Measurements from ENCODE around the gene TRPV2. TPM values are rescaled to one million over a fixed set of nuclear protein-coding genes. Genes with fewer than 3 reads are reported as not detected.

TRPV2 gene
- polyA plus RNA-seq, 1 donor = 5.9 TPM

GRCh38 chr17:16407911-16408588, 7.3 kb upstream of the TRPV2 start:
- DNase-seq = peak; percentile 40 to 67
- Histone ChIP-seq H3K36me3 (ENCODE audit: control insufficient read depth, insufficient read depth, low read length) (no peaks in the 10 kb centered on the region), H3K27ac (ENCODE audit: low read length) (no peak overlapping the region), H3K4me1 (ENCODE audit: control insufficient read depth, insufficient read depth, low read length) (peaks cover 6% of the 10 kb centered on the region), H3K9me3 (ENCODE audit: control insufficient read depth, low read depth, low read length) (no peaks in the 10 kb centered on the region), H3K27me3 (ENCODE audit: control insufficient read depth, insufficient read depth, low read length) (no peaks in the 10 kb centered on the region), H3K4me3 (ENCODE audit: low read length) (no peak overlapping the region)
- WGBS (ENCODE audit: insufficient coverage, low lambda C conversion rate) = no CpG with 5 or more reads among the region's 14 CpGs

DNA sequence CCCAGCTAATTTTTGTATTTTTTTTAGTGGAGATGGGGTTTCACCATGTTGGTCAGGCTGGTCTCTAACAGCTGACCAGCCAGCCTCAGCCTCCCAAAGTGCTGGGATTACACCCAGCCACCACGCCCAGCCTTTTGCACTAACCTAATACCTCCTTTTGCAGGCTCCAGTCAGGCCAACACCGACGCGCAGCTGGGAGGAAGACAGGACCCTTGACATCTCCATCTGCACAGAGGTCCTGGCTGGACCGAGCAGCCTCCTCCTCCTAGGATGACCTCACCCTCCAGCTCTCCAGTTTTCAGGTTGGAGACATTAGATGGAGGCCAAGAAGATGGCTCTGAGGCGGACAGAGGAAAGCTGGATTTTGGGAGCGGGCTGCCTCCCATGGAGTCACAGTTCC, 2.0 kb downstream of the TRPV2 start:
- H3K9me3 ChIP-seq (ENCODE audit: control insufficient read depth, low read depth, low read length) = no peaks in the 10 kb centered on the region
- H3K27ac ChIP-seq (ENCODE audit: low read length) = no peak overlapping the region
- DNase-seq = no peak
- no peaks in the 10 kb centered on the region for H3K27me3 ChIP-seq (ENCODE audit: control insufficient read depth, insufficient read depth, low read length)
- no peaks in the 10 kb centered on the region for H3K36me3 ChIP-seq (ENCODE audit: control insufficient read depth, insufficient read depth, low read length)
- WGBS (ENCODE audit: insufficient coverage, low lambda C conversion rate) = 92% methylated on average over 2 of the region's 7 CpGs
- H3K4me1 ChIP-seq (ENCODE audit: control insufficient read depth, insufficient read depth, low read length) = peaks cover 5% of the 10 kb centered on the region
- H3K4me3 ChIP-seq (ENCODE audit: low read length) = no peak overlapping the region

- Histone ChIP-seq H3K9me3 (ENCODE audit: control insufficient read depth, low read depth, low read length) (no peaks in the 10 kb centered on the region), H3K27ac (ENCODE audit: low read length) (no peak overlapping the region), H3K36me3 (ENCODE audit: control insufficient read depth, insufficient read depth, low read length) (no peaks in the 10 kb centered on the region), H3K27me3 (ENCODE audit: control insufficient read depth, insufficient read depth, low read length) (no peaks in the 10 kb centered on the region), H3K4me1 (ENCODE audit: control insufficient read depth, insufficient read depth, low read length) (peaks cover 5% of the 10 kb centered on the region), H3K4me3 (ENCODE audit: low read length) (no peak overlapping the region)
- WGBS (ENCODE audit: insufficient coverage, low lambda C conversion rate) = no CpG with 5 or more reads among the region's 7 CpGs
- no peak for DNase-seq
Observed at GRCh38 chr17:16417896-16418684, 2.7 kb downstream of the TRPV2 start.

DNA sequence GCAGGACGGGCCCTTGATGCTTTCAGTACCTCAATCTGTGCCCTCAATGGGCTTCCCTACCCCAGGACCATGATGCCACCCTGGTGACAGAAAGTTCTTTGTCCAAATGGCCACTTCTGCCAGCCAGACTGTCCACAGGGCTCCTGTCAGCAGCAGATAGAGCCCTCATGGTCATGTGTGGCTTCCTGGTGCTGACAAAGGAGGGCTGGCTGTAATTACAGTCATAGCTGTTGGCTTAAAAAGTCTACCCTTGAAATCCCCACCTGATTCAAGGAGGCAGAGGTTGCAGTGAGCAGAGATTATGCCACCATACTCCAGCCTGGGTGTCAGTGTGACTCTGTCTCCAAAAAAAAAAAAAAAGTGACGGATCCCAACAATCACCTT, 3.3 kb downstream of the TRPV2 start:
- Histone ChIP-seq H3K4me3 (ENCODE audit: low read length) (no peak overlapping the region), H3K9me3 (ENCODE audit: control insufficient read depth, low read depth, low read length) (no peaks in the 10 kb centered on the region), H3K4me1 (ENCODE audit: control insufficient read depth, insufficient read depth, low read length) (peaks cover 5% of the 10 kb centered on the region), H3K36me3 (ENCODE audit: control insufficient read depth, insufficient read depth, low read length) (no peaks in the 10 kb centered on the region), H3K27ac (ENCODE audit: low read length) (no peak overlapping the region), H3K27me3 (ENCODE audit: control insufficient read depth, insufficient read depth, low read length) (no peaks in the 10 kb centered on the region)
- WGBS (ENCODE audit: insufficient coverage, low lambda C conversion rate) = no CpG with 5 or more reads among the region's 2 CpGs
- DNase-seq = no peak

DNA sequence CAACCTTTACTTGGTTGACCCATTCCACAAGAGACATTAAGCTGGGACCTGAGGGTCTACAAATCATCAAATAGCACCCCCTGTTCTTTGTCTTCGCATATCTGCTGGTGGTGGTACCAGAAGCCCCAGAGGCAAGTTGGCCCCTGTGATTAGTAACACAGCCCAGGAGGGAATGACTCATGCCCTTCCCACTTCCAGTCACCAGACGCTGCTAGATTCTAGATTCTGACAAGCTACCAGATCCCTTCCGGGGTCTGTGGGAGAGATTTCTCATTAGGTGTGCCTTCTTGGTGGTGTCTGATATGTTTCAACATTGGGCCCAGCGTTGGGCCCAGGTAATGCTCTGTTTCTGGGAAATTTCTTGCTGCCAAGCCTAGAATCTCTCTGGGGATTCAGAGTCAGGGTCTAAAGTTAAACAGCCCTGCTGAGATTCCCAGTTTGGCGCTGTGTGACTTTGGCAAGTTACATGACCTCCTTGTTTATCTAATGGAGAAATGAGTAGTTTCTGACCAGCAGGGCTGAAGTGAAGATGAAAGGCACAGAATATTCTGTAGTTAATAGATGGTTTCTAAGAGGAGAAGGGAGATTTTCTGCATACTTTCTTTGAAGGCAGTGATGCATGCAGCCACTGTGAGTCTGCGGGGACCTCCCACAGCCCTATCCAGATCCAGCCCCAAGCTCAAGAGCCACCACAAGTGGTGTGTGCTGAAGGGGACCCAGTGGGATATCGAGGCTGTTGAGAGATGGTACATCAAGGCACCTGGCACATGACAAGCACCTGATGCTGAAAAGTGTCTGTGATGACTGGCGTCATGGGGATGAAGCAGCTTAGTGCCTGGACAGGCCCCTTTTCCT, 3.9 kb downstream of the TRPV2 start:
- H3K27me3 ChIP-seq (ENCODE audit: control insufficient read depth, insufficient read depth, low read length) = no peaks in the 10 kb centered on the region
- peaks cover 5% of the 10 kb centered on the region for H3K4me1 ChIP-seq (ENCODE audit: control insufficient read depth, insufficient read depth, low read length)

DNA sequence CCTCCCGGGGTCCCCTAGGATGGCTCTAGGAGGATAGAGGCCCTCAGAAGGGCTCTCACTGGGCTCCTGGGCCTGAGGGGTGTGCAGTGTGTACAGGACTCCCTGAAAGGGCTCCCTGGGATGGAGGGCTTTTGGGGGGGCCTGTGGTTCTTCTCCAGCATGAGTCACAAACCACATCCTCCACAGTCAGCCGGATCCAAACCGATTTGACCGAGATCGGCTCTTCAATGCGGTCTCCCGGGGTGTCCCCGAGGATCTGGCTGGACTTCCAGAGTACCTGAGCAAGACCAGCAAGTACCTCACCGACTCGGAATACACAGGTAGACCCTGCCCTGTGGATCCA, 4.5 kb downstream of the TRPV2 start:
- Histone ChIP-seq H3K9me3 (ENCODE audit: control insufficient read depth, low read depth, low read length) (no peaks in the 10 kb centered on the region), H3K4me3 (ENCODE audit: low read length) (no peak overlapping the region), H3K4me1 (ENCODE audit: control insufficient read depth, insufficient read depth, low read length) (peaks cover 5% of the 10 kb centered on the region), H3K36me3 (ENCODE audit: control insufficient read depth, insufficient read depth, low read length) (no peaks in the 10 kb centered on the region), H3K27ac (ENCODE audit: low read length) (no peak overlapping the region), H3K27me3 (ENCODE audit: control insufficient read depth, insufficient read depth, low read length) (no peaks in the 10 kb centered on the region)
- no peak for DNase-seq
- no CpG with 5 or more reads among the region's 10 CpGs for WGBS (ENCODE audit: insufficient coverage, low lambda C conversion rate)

More for the DNA sequence above, 3.9 kb downstream of the TRPV2 start:
- WGBS (ENCODE audit: insufficient coverage, low lambda C conversion rate) = no CpG with 5 or more reads among the region's 8 CpGs
- no peaks in the 10 kb centered on the region for H3K9me3 ChIP-seq (ENCODE audit: control insufficient read depth, low read depth, low read length)
- no peak overlapping the region for H3K27ac ChIP-seq (ENCODE audit: low read length)
- no peaks in the 10 kb centered on the region for H3K36me3 ChIP-seq (ENCODE audit: control insufficient read depth, insufficient read depth, low read length)
- H3K4me3 ChIP-seq (ENCODE audit: low read length) = no peak overlapping the region
- DNase-seq = peak in 1 of 2 donors; percentile 44

GRCh38 chr17:16422416-16422815, 7.0 kb downstream of the TRPV2 start:
- H3K4me1 ChIP-seq (ENCODE audit: control insufficient read depth, insufficient read depth, low read length) = peaks cover 2% of the 10 kb centered on the region
- DNase-seq = no peak
- H3K9me3 ChIP-seq (ENCODE audit: control insufficient read depth, low read depth, low read length) = no peaks in the 10 kb centered on the region
- H3K27me3 ChIP-seq (ENCODE audit: control insufficient read depth, insufficient read depth, low read length) = no peaks in the 10 kb centered on the region
- no peak overlapping the region for H3K27ac ChIP-seq (ENCODE audit: low read length)
- WGBS (ENCODE audit: insufficient coverage, low lambda C conversion rate) = no CpG with 5 or more reads among the region's 7 CpGs
- no peaks in the 10 kb centered on the region for H3K36me3 ChIP-seq (ENCODE audit: control insufficient read depth, insufficient read depth, low read length)
- no peak overlapping the region for H3K4me3 ChIP-seq (ENCODE audit: low read length)

- Histone ChIP-seq H3K9me3 (ENCODE audit: control insufficient read depth, low read depth, low read length) (no peaks in the 10 kb centered on the region), H3K36me3 (ENCODE audit: control insufficient read depth, insufficient read depth, low read length) (no peaks in the 10 kb centered on the region), H3K27me3 (ENCODE audit: control insufficient read depth, insufficient read depth, low read length) (no peaks in the 10 kb centered on the region), H3K27ac (ENCODE audit: low read length) (no peak overlapping the region), H3K4me3 (ENCODE audit: low read length) (no peak overlapping the region), H3K4me1 (ENCODE audit: control insufficient read depth, insufficient read depth, low read length) (peaks cover 6% of the 10 kb centered on the region)
- no CpG with 5 or more reads among the region's 10 CpGs for WGBS (ENCODE audit: insufficient coverage, low lambda C conversion rate)
- DNase-seq = no peak
Observed at GRCh38 chr17:16423226-16423872, 8.0 kb downstream of the TRPV2 start.

GRCh38 chr17:16425202-16425601, 9.8 kb downstream of the TRPV2 start:
- Histone ChIP-seq H3K4me1 (ENCODE audit: control insufficient read depth, insufficient read depth, low read length) (peaks cover 7% of the 10 kb centered on the region), H3K9me3 (ENCODE audit: control insufficient read depth, low read depth, low read length) (no peaks in the 10 kb centered on the region), H3K27me3 (ENCODE audit: control insufficient read depth, insufficient read depth, low read length) (no peaks in the 10 kb centered on the region), H3K4me3 (ENCODE audit: low read length) (no peak overlapping the region), H3K36me3 (ENCODE audit: control insufficient read depth, insufficient read depth, low read length) (no peaks in the 10 kb centered on the region), H3K27ac (ENCODE audit: low read length) (no peak overlapping the region)
- no peak for DNase-seq
- WGBS (ENCODE audit: insufficient coverage, low lambda C conversion rate) = 83% methylated on average over 2 of the region's 6 CpGs
